Osteoblast (primary cell): Measurements from ENCODE around the gene PCTP. TPM values are rescaled to one million over a fixed set of nuclear protein-coding genes. Genes with fewer than 3 reads are reported as not detected.
A peak's percentile ranks its signal among the peaks of the same experiment; 100 is the strongest.

Experiments
- DNase-seq: peaks from one replicate; pipeline ENCODE4 v3.0.0; 2011; ENCODE audit warnings: low spot score, mixed read lengths; ENCODE audit not compliant: insufficient read length; ENCODE audit errors: missing footprints
- H2AFZ ChIP-seq: 2 replicates; pipeline ENCODE4 v1.6.0; 2011; ENCODE audit warnings: mild to moderate bottlenecking, low read length
- H3K27ac ChIP-seq: 2 replicates; pipeline ENCODE4 v1.5.1; 2011; ENCODE audit warnings: mild to moderate bottlenecking, low read depth, low read length, moderate library complexity
- H3K27me3 ChIP-seq: 2 replicates; pipeline ENCODE4 v1.6.0; 2012; ENCODE audit warnings: mild to moderate bottlenecking, control low read depth, inconsistent platforms, low read length, moderate library complexity; ENCODE audit not compliant: insufficient read depth
- H3K36me3 ChIP-seq: 2 replicates; pipeline ENCODE4 v1.5.1; 2011; ENCODE audit warnings: mild to moderate bottlenecking, low read length, control low read depth, moderate library complexity; ENCODE audit not compliant: insufficient read depth
- H3K4me1 ChIP-seq: 2 replicates; pipeline ENCODE4 v1.5.1; 2011; ENCODE audit warnings: mild to moderate bottlenecking, low read length, control low read depth, moderate library complexity; ENCODE audit not compliant: insufficient read depth
- H3K4me2 ChIP-seq: 2 replicates; pipeline ENCODE4 v1.6.0; 2011; ENCODE audit warnings: mild to moderate bottlenecking, low read length; ENCODE audit not compliant: insufficient read depth
- H3K4me3 ChIP-seq: fragments of 200-600 bp; sonication (generic); 3 replicates; pipeline ENCODE4 v1.5.1; 2012; ENCODE audit warnings: mild to moderate bottlenecking, low read length, inconsistent platforms; ENCODE audit not compliant: insufficient read depth
- H3K79me2 ChIP-seq: 2 replicates; pipeline ENCODE4 v1.6.0; 2012; ENCODE audit warnings: mild to moderate bottlenecking, low read length, control low read depth, inconsistent platforms; ENCODE audit not compliant: insufficient read depth
- H3K9me3 ChIP-seq: 2 replicates; pipeline ENCODE4 v1.5.1; 2011; ENCODE audit warnings: low read depth, low read length, control low read depth
- H4K20me1 ChIP-seq: 2 replicates; pipeline ENCODE4 v1.6.0; 2012; ENCODE audit warnings: mild to moderate bottlenecking, low read length, control low read depth; ENCODE audit not compliant: insufficient read depth
- CTCF ChIP-seq: IDR thresholded peaks from 2 replicates; pipeline ENCODE4 v1.5.1; 2011; ENCODE audit warnings: mild to moderate bottlenecking, low read depth, low read length, moderate library complexity; ENCODE audit errors: extremely low read depth
- total RNA-seq: library from RNA; depleted of rRNA; stranded (reverse); fragments of >200 nt; gene quantifications from 2 replicates; pipeline ENCODE4 v1.2.3, GENCODE V29; 2012

The PCTP gene
- total RNA-seq, 1 donor: 9.8 TPM

GRCh38 chr17:55763856-55764255, 13.0 kb downstream of the PCTP start:
- no peak overlapping the region for H2AFZ ChIP-seq
- peaks cover 63% of the 10 kb centered on the region for H3K79me2 ChIP-seq
- H3K4me3 ChIP-seq: no peak overlapping the region
- no peaks in the 10 kb centered on the region for H3K27me3 ChIP-seq
- no peak for TF ChIP-seq CTCF
- DNase-seq: no peak
- peaks cover 10% of the 10 kb centered on the region for H3K4me1 ChIP-seq
- H3K27ac ChIP-seq: no peak overlapping the region
- no peak overlapping the region for H3K4me2 ChIP-seq
- H4K20me1 ChIP-seq: peaks cover 20% of the 10 kb centered on the region
- no peaks in the 10 kb centered on the region for H3K36me3 ChIP-seq
- H3K9me3 ChIP-seq: no peaks in the 10 kb centered on the region

GRCh38 chr17:55764610-55765009, 13.8 kb downstream of the PCTP start:
- Histone ChIP-seq H3K4me1 (peaks cover 18% of the 10 kb centered on the region), H3K9me3 (no peaks in the 10 kb centered on the region), H3K36me3 (no peaks in the 10 kb centered on the region), H3K27me3 (no peaks in the 10 kb centered on the region), H3K79me2 (peaks cover 57% of the 10 kb centered on the region), H3K4me2 (no peak overlapping the region), H2AFZ (no peak overlapping the region), H3K27ac (no peak overlapping the region), H3K4me3 (no peak overlapping the region), H4K20me1 (peaks cover 22% of the 10 kb centered on the region)
- no peak for DNase-seq
- no peak for TF ChIP-seq CTCF

- Histone ChIP-seq H3K27ac (no peak overlapping the region), H3K9me3 (no peaks in the 10 kb centered on the region), H3K4me3 (no peak overlapping the region), H4K20me1 (peaks cover 22% of the 10 kb centered on the region), H3K4me2 (no peak overlapping the region), H3K79me2 (peaks cover 48% of the 10 kb centered on the region), H3K36me3 (no peaks in the 10 kb centered on the region), H3K27me3 (no peaks in the 10 kb centered on the region), H2AFZ (no peak overlapping the region), H3K4me1 (peaks cover 24% of the 10 kb centered on the region)
- DNase-seq: no peak
- TF ChIP-seq CTCF: no peak
Measured at GRCh38 chr17:55765472-55765871, 14.6 kb downstream of the PCTP start.

GRCh38 chr17:55768936-55769624, 18.2 kb downstream of the PCTP start:
- TF ChIP-seq CTCF: no peak
- Histone ChIP-seq H3K4me1 (peaks cover 16% of the 10 kb centered on the region), H3K27me3 (no peaks in the 10 kb centered on the region), H3K9me3 (no peaks in the 10 kb centered on the region), H2AFZ (peak overlapping the region; percentile 64), H3K79me2 (peaks cover 21% of the 10 kb centered on the region), H3K4me2 (peak overlapping the region; percentile 73), H3K27ac (peak overlapping the region; percentile 75), H3K4me3 (peak overlapping the region; percentile 41), H3K36me3 (peaks cover 16% of the 10 kb centered on the region), H4K20me1 (peaks cover 13% of the 10 kb centered on the region)
- peak; percentile 11 for DNase-seq
